K562 (cell line): ENCODE results near the gene TMCC2. TPM values are rescaled to one million over a fixed set of nuclear protein-coding genes. Genes with fewer than 3 reads are reported as not detected.

Experiments used
- CBFA2T3 ChIP-seq: fragments of 450-650 bp; IDR thresholded peaks from 2 replicates; pipeline ENCODE4 v1.6.1; 2017
- CTBP1 ChIP-seq: fragments of 450-650 bp; IDR thresholded peaks from 2 replicates; pipeline ENCODE4 v1.6.1; 2016; ENCODE audit warnings: borderline replicate concordance
- GATA2 ChIP-seq: sonication (generic); formaldehyde crosslinking; IDR thresholded peaks from 2 replicates; pipeline ENCODE4 v1.4.0; 2020; ENCODE audit warnings: mild to moderate bottlenecking, missing genetic modification reagents
- HCFC1 ChIP-seq: IDR thresholded peaks from 2 replicates; pipeline ENCODE4 v1.6.1; 2012; ENCODE audit warnings: low read depth, low read length, improper control_type of control experiment
- HOXB6 ChIP-seq: fragments of 250-450 bp; sonication (Bioruptor Pico); IDR thresholded peaks from 2 replicates; pipeline ENCODE4 v1.5.1; 2022; ENCODE audit warnings: mild to moderate bottlenecking, borderline replicate concordance
- JUND ChIP-seq, 2 experiments: IDR thresholded peaks; 2 replicates in 1 of 2; 3 replicates in 1 of 2; pipeline ENCODE4 v1.6.1; 2011; ENCODE audit warnings: borderline replicate concordance in 2 of 2, low read depth in 2 of 2, low read length in 2 of 2, improper control_type of control experiment in 1 of 2, missing biosample characterization in 1 of 2, missing genetic modification characterization in 1 of 2, missing genetic modification reagents in 1 of 2
- KDM1A ChIP-seq, 2 experiments: fragments of 450-650 bp; IDR thresholded peaks; 2 replicates each; pipeline ENCODE4 v1.6.1; 2016; ENCODE audit warnings: mild to moderate bottlenecking in 2 of 2
- KLF6 ChIP-seq: fragments of 250-450 bp; sonication (Bioruptor Pico); IDR thresholded peaks from 2 replicates; pipeline ENCODE4 v1.4.0; 2020; ENCODE audit warnings: mild to moderate bottlenecking, moderate library complexity, borderline replicate concordance
- POLR2A ChIP-seq: fragments of 450-650 bp; conservative IDR thresholded peaks from 2 replicates; pipeline ENCODE4 v1.6.1; 2016
- PTTG1 ChIP-seq: fragments of 450-650 bp; IDR thresholded peaks from 2 replicates; pipeline ENCODE4 v1.6.1; 2016; ENCODE audit warnings: low read depth, mild to moderate bottlenecking, missing genetic modification characterization, missing compliant biosample characterization
- RAD51 ChIP-seq: fragments of 450-650 bp; IDR thresholded peaks from 2 replicates; pipeline ENCODE4 v1.7.1; 2016; ENCODE audit warnings: low read depth, mild to moderate bottlenecking, borderline replicate concordance
- RCOR1 ChIP-seq, 2 experiments: IDR thresholded peaks; 2 replicates each; pipeline ENCODE4 v1.6.1; 2012; ENCODE audit warnings: low read depth in 2 of 2, low read length in 2 of 2, borderline replicate concordance in 1 of 2, improper control_type of control experiment in 1 of 2
- SMARCA4 ChIP-seq: fragments of 450-650 bp; IDR thresholded peaks from 2 replicates; pipeline ENCODE4 v1.6.1; 2016
- SOX6 ChIP-seq: fragments of 450-650 bp; IDR thresholded peaks from 2 replicates; pipeline ENCODE4 v1.6.1; 2014; ENCODE audit warnings: mild to moderate bottlenecking
- ZNF12 ChIP-seq: sonication (generic); formaldehyde crosslinking; IDR thresholded peaks from 2 replicates; pipeline ENCODE4 v1.4.0; 2020; ENCODE audit warnings: mild to moderate bottlenecking, missing genetic modification reagents
- ZNF589 ChIP-seq: fragments of 200-800 bp; sonication (Bioruptor generic); IDR thresholded peaks from 2 replicates; pipeline ENCODE4 v1.6.1; 2016; ENCODE audit warnings: low read depth, missing genetic modification characterization, missing compliant biosample characterization
- polyA plus RNA-seq, 8 experiments: library from polyadenylated mRNA; depleted of rRNA in 4 of 8; stranded (reverse) in 5 of 8; unstranded in 3 of 8; fragments of >200 nt; fragmentation: Nextera tagmentation in 2 of 8; fragmentation: Illumina TruSeq in 1 of 8; extraction: Ambion mirVana in 2 of 8; extraction: Trizol in 1 of 8; gene quantifications; 2 replicates each; pipeline versions ENCODE4 v1.2.1 to v1.2.3, GENCODE V29; 2011 to 2014; ENCODE audit warnings: inconsistent platforms in 1 of 8, missing spikeins in 1 of 8
- total RNA-seq, 7 experiments: library from RNA; depleted of rRNA in 6 of 7; stranded (reverse); fragments of >200 nt in 6 of 7; fragmentation: Illumina TruSeq in 2 of 7; extraction: Trizol in 2 of 7; gene quantifications; 2 replicates each; pipeline versions ENCODE4 v1.2.1 to v1.2.3, GENCODE V29; 2011 to 2021; ENCODE audit warnings: low replicate concordance in 1 of 7
- TF ChIP-seq, protein P1 (sequence below), 2 experiments: fragments of 450-650 bp; IDR thresholded peaks; 2 replicates each; pipeline ENCODE4 v1.6.1; 2018; ENCODE audit warnings: mild to moderate bottlenecking in 2 of 2, low read depth in 1 of 2; ENCODE audit not compliant: partially characterized antibody in 2 of 2
- TF ChIP-seq, protein P2 (sequence below): IDR thresholded peaks from 3 replicates; pipeline ENCODE4 v1.6.1; 2011; ENCODE audit warnings: borderline replicate concordance, mild to moderate bottlenecking, moderate library complexity; ENCODE audit not compliant: insufficient read length; ENCODE audit errors: extremely low read depth
- TF ChIP-seq, protein P3 (sequence below): sonication (generic); formaldehyde crosslinking; IDR thresholded peaks from 2 replicates; pipeline ENCODE4 v1.8.1; 2023; ENCODE audit warnings: mild to moderate bottlenecking, missing genetic modification reagents

Gene TMCC2
- total and polyA plus RNA-seq, 9 of the 15 experiments (the other 6 are each of a cell fraction or from before 2014, with no cell fraction given) = 0.06 to 1.8 (median 0.98) TPM

DNA sequence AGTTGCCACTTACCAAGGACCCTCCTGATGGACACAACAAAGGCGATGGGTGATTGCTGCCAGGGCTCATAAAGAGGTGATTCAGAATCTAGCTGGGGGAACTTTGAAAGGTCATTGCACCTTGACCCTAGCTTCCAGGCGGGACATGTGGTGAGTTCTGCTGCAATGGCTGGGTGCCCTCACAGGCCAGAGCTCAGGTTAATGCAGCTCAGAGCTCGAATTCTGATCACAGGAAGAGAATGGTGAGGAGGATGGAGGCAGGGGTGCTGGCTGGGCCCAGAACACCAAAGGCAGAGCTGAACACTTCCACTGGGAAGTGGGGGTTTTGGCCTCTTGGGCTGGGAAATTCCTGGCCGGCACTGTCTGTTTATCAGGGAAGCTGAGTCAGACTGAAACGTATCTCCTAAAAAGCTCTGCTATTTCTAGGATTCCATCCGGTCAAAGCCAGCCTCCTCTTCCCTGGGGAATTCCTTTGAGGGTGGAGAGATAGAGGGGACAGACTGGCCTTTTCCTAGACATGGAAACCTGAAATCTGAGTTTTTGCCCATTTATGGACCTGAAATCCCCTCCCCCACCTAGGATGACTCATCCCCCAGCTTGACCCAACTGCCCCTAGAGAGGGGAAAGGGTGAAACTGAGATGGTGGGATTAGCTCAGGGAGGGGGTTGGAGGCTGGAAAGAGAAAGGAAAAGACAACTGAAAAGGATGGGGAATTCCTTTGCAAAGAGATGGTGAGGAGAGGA lies 66.6 kb downstream of the TMCC2 start (continued):
- TF ChIP-seq, protein P1, sequence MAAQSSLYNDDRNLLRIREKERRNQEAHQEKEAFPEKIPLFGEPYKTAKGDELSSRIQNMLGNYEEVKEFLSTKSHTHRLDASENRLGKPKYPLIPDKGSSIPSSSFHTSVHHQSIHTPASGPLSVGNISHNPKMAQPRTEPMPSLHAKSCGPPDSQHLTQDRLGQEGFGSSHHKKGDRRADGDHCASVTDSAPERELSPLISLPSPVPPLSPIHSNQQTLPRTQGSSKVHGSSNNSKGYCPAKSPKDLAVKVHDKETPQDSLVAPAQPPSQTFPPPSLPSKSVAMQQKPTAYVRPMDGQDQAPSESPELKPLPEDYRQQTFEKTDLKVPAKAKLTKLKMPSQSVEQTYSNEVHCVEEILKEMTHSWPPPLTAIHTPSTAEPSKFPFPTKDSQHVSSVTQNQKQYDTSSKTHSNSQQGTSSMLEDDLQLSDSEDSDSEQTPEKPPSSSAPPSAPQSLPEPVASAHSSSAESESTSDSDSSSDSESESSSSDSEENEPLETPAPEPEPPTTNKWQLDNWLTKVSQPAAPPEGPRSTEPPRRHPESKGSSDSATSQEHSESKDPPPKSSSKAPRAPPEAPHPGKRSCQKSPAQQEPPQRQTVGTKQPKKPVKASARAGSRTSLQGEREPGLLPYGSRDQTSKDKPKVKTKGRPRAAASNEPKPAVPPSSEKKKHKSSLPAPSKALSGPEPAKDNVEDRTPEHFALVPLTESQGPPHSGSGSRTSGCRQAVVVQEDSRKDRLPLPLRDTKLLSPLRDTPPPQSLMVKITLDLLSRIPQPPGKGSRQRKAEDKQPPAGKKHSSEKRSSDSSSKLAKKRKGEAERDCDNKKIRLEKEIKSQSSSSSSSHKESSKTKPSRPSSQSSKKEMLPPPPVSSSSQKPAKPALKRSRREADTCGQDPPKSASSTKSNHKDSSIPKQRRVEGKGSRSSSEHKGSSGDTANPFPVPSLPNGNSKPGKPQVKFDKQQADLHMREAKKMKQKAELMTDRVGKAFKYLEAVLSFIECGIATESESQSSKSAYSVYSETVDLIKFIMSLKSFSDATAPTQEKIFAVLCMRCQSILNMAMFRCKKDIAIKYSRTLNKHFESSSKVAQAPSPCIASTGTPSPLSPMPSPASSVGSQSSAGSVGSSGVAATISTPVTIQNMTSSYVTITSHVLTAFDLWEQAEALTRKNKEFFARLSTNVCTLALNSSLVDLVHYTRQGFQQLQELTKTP (IDR thresholded peaks at IDR 0.05; ENCODE audit: low read depth in 1 of 2, partially characterized antibody in 2 of 2) = peak in 1 of 2 experiments; percentile 21
- TF ChIP-seq KDM1A (IDR thresholded peaks at IDR 0.05) (peak; percentile 62 to 69), CTBP1 (peak; percentile 59), CBFA2T3 (peak; percentile 19; the same call in 1 of the 2 replicates), PTTG1 (tag) (no peak), KLF6 (CRISPR knock-in tag) (no peak), HOXB6 (CRISPR knock-in tag) (no peak), SMARCA4 (peak; percentile 81), GATA2 (CRISPR knock-in tag) (0 out of 2 replicates have a peak, but pooled peaks have one; percentile 39), ZNF589 (CRISPR knock-in tag) (no peak), RCOR1 (IDR thresholded peaks at IDR 0.05; ENCODE audit: borderline replicate concordance in 1 of 2, low read depth in 2 of 2, low read length in 2 of 2) (peak in 1 of 2 experiments; percentile 73; a peak in 2 of 4 replicates), HCFC1 (no peak), SOX6 (0 out of 2 replicates have a peak, but pooled peaks have one; percentile 33), ZNF12 (no peak), JUND (IDR thresholded peaks at IDR 0.05; ENCODE audit: borderline replicate concordance, low read depth, low read length) (peak; percentile 99), JUND (tag; IDR thresholded peaks at IDR 0.05; ENCODE audit: borderline replicate concordance, low read depth, low read length) (peak; percentile 99), RAD51 (no peak), POLR2A (no peak)
- TF ChIP-seq, protein P2, sequence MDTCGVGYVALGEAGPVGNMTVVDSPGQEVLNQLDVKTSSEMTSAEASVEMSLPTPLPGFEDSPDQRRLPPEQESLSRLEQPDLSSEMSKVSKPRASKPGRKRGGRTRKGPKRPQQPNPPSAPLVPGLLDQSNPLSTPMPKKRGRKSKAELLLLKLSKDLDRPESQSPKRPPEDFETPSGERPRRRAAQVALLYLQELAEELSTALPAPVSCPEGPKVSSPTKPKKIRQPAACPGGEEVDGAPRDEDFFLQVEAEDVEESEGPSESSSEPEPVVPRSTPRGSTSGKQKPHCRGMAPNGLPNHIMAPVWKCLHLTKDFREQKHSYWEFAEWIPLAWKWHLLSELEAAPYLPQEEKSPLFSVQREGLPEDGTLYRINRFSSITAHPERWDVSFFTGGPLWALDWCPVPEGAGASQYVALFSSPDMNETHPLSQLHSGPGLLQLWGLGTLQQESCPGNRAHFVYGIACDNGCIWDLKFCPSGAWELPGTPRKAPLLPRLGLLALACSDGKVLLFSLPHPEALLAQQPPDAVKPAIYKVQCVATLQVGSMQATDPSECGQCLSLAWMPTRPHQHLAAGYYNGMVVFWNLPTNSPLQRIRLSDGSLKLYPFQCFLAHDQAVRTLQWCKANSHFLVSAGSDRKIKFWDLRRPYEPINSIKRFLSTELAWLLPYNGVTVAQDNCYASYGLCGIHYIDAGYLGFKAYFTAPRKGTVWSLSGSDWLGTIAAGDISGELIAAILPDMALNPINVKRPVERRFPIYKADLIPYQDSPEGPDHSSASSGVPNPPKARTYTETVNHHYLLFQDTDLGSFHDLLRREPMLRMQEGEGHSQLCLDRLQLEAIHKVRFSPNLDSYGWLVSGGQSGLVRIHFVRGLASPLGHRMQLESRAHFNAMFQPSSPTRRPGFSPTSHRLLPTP = no peak
- TF ChIP-seq, protein P3, sequence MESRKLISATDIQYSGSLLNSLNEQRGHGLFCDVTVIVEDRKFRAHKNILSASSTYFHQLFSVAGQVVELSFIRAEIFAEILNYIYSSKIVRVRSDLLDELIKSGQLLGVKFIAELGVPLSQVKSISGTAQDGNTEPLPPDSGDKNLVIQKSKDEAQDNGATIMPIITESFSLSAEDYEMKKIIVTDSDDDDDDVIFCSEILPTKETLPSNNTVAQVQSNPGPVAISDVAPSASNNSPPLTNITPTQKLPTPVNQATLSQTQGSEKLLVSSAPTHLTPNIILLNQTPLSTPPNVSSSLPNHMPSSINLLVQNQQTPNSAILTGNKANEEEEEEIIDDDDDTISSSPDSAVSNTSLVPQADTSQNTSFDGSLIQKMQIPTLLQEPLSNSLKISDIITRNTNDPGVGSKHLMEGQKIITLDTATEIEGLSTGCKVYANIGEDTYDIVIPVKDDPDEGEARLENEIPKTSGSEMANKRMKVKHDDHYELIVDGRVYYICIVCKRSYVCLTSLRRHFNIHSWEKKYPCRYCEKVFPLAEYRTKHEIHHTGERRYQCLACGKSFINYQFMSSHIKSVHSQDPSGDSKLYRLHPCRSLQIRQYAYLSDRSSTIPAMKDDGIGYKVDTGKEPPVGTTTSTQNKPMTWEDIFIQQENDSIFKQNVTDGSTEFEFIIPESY (CRISPR knock-in tag) = no peak
